Small intestine (tissue), 7 donors: ENCODE data around the gene NLRP1. TPM values are rescaled to one million over a fixed set of nuclear protein-coding genes. Genes with fewer than 3 reads are reported as not detected.

ENCODE experiments used
- DNase-seq, 2 donors: peaks; one replicate each; pipeline versions ENCODE4 v3.0.0 to v3.0.0-alpha.2; 2013
- FAIRE-seq: peaks from 2 replicates; lab custom pipeline; 2012; peaks lifted over from hg19 to GRCh38; lab: Jason Lieb, UNC
- H3K27ac ChIP-seq, 3 donors: one replicate each; pipeline ENCODE4 v1.5.1; 2013; ENCODE audit warnings: low read length in 2 of 3, mild to moderate bottlenecking in 2 of 3, control low read depth in 1 of 3, inconsistent platforms in 1 of 3, low read depth in 1 of 3, moderate library complexity in 1 of 3
- H3K27me3 ChIP-seq, 3 donors: one replicate each; pipeline ENCODE4 v1.6.1; 2013; ENCODE audit warnings: low read length in 3 of 3, inconsistent platforms in 1 of 3; ENCODE audit not compliant: control insufficient read depth in 3 of 3, insufficient read depth in 3 of 3
- H3K36me3 ChIP-seq, 3 donors: one replicate each; pipeline ENCODE4 v1.6.1; 2013; ENCODE audit warnings: low read length in 3 of 3, inconsistent platforms in 1 of 3, low read depth in 1 of 3, mild to moderate bottlenecking in 1 of 3, moderate library complexity in 1 of 3; ENCODE audit not compliant: control insufficient read depth in 3 of 3, insufficient read depth in 2 of 3
- H3K4me1 ChIP-seq, 3 donors: one replicate each; pipeline ENCODE4 v1.6.1; 2013; ENCODE audit warnings: low read length in 2 of 3, inconsistent platforms in 1 of 3, low read depth in 1 of 3, mild to moderate bottlenecking in 1 of 3, moderate library complexity in 1 of 3; ENCODE audit not compliant: control insufficient read depth in 3 of 3, insufficient read depth in 2 of 3
- H3K4me3 ChIP-seq, 3 donors: one replicate each; pipeline ENCODE4 v1.5.1; 2013; ENCODE audit warnings: low read length in 3 of 3, control low read depth in 1 of 3, inconsistent platforms in 1 of 3, low read depth in 1 of 3, mild to moderate bottlenecking in 1 of 3, moderate library complexity in 1 of 3
- H3K9me3 ChIP-seq, 2 donors: one replicate each; pipeline ENCODE4 v1.6.1; 2013; ENCODE audit warnings: low read depth in 1 of 2, low read length in 1 of 2; ENCODE audit not compliant: control insufficient read depth in 2 of 2, insufficient read depth in 1 of 2
- WGBS, 3 donors: extraction: QIAGEN DNeasy Blood & Tissue Kit; methylation state at CpG; one replicate each; pipeline ENCODE4 v1.1.7; 2013; 5-methylcytosine and 5-hydroxymethylcytosine counted together
- polyA plus RNA-seq, 4 donors: library from polyadenylated mRNA; stranded (reverse) in 3 of 4; unstranded in 1 of 4; fragments of 200-250 nt in 3 of 4; fragments of 120-200 nt in 1 of 4; gene quantifications; one replicate each; pipeline versions ENCODE4 v1.2.1 to v1.2.3, GENCODE V29; 2013
- donor health status: healthy with polysubstance abuse.
- donor health status: control.
- donor health status: control.
- donor health status: Bipolar disorder and iron deficiency.
- donor health status: healthy.

The NLRP1 gene
- polyA plus RNA-seq, 4 donors: 2.2 to 12.8 (median 8.1) TPM

DNA sequence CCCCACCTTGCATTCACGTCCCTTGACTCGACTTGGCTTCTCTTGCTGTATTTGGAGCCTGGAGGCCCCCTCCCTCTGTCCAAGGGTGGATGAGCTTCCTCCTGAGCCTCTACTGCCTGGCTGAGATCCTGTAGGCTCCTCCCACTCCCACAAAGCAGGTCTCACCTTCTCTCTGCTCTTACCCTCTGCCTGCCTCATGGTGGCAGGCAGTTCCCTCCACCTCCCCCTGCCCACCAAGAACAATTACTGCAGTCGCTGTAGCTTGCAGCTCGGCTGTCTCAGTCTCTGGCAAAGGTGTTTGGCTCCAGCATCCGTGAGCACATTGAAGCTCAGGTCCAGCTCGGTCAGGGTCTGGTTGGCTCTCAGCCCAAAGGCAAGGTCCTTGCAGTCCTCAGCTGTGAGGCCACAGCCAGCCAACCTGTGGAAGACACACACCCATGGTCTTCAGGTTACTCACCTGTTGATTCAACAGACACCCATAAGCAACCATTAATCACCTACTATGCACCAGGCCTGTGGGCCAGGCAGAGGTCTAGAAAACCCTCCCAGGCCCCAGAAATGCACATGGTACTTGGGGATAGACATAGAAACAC, 42.6 kb downstream of the NLRP1 start:
- no peak overlapping the region for H3K27ac ChIP-seq
- H3K4me3 ChIP-seq: no peak overlapping the region
- H3K27me3 ChIP-seq: no peaks in the 10 kb centered on the region
- WGBS, 3 donors: 32 to 58% (median 54%) methylated on average over 6 of the region's 6 CpGs
- DNase-seq (no peak), FAIRE-seq (no peak)
- no peaks in the 10 kb centered on the region for H3K4me1 ChIP-seq
- H3K36me3 ChIP-seq: no peaks in the 10 kb centered on the region
- H3K9me3 ChIP-seq: no peaks in the 10 kb centered on the region

DNA sequence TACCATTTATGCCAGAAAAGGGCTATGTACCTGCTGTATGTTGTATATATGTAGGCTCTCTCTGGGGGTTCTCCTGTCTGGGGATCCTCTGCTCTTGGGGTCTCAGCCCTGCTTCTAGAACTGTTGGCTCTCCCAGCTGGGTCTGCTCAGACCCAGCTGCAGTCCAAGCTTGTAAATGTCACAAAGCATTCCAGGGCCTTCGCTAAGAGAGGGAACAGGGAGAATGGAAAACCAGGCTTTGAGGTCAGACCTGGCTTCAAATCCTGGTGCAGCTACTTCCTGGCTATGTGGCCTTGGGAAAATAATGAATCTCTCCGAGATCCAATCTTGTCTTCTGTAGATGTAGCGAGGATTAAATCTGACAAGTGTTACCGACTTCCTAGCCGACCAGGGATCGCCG, 44.0 kb downstream of the NLRP1 start:
- H3K9me3 ChIP-seq: no peaks in the 10 kb centered on the region
- no peaks in the 10 kb centered on the region for H3K4me1 ChIP-seq
- no peak overlapping the region for H3K27ac ChIP-seq
- no peak for DNase-seq
- FAIRE-seq: no peak
- WGBS, 3 donors: 87 to 92% (median 90%) methylated on average over 7 of the region's 7 CpGs
- no peaks in the 10 kb centered on the region for H3K36me3 ChIP-seq
- no peak overlapping the region for H3K4me3 ChIP-seq
- no peaks in the 10 kb centered on the region for H3K27me3 ChIP-seq

DNA sequence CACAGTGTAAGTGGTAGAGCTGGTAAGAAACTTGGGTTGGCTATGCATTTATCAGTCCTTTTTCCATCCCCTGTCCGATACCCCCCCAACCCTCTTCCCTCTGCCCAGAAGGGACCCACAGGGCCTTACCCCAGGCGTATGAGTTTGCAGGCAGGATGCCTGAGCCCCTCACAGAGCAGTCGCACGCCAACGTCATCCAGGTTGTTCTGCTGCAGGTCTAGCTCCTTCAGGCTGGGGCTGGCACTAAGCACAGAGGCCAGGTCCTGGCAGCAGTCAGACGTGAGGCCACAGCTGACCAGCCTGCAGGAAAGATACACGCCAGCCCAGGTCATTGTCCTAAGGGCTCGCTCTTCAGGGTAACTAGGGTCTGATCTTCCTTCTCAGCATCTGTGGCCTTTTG, 45.0 kb downstream of the NLRP1 start:
- WGBS, 3 donors: 83 to 91% (median 88%) methylated on average over 8 of the region's 8 CpGs
- FAIRE-seq (no peak), DNase-seq (no peak)
- H3K4me1 ChIP-seq: no peaks in the 10 kb centered on the region
- no peak overlapping the region for H3K27ac ChIP-seq
- H3K4me3 ChIP-seq: no peak overlapping the region
- no peaks in the 10 kb centered on the region for H3K9me3 ChIP-seq
- no peaks in the 10 kb centered on the region for H3K27me3 ChIP-seq
- no peaks in the 10 kb centered on the region for H3K36me3 ChIP-seq

DNA sequence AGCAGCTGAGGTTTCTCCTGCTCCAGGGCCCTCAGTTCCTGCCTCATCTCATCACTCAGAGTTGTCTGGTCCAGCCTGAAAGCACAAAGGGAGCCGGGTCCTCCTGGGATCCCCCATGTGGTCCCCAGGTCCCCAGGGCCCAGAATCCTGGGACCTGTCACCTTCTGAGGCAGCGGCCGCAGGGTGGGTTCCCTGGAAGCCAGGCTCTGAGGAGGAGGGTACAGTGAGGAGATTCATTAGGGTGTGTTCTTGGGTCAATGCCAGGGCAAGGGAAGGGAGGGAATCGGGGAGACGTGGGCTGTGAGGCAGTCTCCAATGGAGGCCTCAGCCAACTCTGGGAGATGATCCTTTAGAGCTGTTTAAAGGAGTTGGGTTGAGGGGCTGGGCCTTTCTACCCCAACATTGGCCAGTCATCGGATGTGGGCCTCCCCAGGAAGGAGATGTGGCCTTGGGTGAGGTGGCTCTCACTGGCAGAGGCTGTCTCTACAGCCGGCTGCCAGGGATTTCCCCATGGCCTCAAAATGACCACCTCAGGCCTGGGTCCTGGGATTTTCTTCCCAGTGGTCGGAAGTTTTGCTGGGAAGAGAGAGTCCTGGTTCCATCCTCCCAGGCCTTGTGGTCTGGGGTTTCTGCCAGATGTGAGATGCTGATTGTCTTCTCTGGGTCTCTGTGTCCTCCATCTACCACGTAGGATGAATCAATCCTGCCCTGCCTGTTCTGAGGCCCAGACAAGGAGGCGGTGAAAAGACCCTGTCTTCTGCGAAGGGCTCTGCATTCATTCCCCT, 47.3 kb downstream of the NLRP1 start:
- Histone ChIP-seq H3K27ac (no peak overlapping the region), H3K27me3 (no peaks in the 10 kb centered on the region), H3K4me3 (no peak overlapping the region), H3K9me3 (no peaks in the 10 kb centered on the region), H3K36me3 (no peaks in the 10 kb centered on the region), H3K4me1 (no peaks in the 10 kb centered on the region)
- FAIRE-seq: no peak
- no peak for DNase-seq
- 69 to 75% (median 73%) methylated on average over 11 of the region's 11 CpGs for WGBS, 3 donors

DNA sequence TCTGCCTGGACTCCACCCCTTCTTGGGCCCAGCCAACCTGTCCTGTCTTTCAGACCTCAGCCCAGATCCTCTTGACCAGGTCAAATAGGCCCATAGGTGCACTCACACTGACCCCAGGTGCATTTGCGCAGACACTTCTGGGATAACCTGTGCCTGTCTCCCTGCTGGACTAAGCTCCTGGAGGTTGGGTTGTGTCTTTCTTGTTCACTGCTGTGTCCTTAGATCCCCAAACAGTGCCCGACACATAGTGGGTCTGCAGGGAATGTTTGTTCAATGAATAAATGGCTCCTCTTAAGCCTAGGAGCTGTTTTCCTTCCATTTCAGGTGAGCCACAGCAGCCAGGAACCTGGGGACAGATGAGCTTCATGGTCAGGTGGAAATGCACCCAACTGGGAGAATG, 48.9 kb downstream of the NLRP1 start:
- Histone ChIP-seq H3K4me1 (no peaks in the 10 kb centered on the region), H3K4me3 (no peak overlapping the region), H3K9me3 (no peaks in the 10 kb centered on the region), H3K36me3 (no peaks in the 10 kb centered on the region), H3K27ac (no peak overlapping the region), H3K27me3 (no peaks in the 10 kb centered on the region)
- DNase-seq (no peak), FAIRE-seq (no peak)
- WGBS, 3 donors: 81 to 94% (median 88%) methylated on average over 2 of the region's 2 CpGs

DNA sequence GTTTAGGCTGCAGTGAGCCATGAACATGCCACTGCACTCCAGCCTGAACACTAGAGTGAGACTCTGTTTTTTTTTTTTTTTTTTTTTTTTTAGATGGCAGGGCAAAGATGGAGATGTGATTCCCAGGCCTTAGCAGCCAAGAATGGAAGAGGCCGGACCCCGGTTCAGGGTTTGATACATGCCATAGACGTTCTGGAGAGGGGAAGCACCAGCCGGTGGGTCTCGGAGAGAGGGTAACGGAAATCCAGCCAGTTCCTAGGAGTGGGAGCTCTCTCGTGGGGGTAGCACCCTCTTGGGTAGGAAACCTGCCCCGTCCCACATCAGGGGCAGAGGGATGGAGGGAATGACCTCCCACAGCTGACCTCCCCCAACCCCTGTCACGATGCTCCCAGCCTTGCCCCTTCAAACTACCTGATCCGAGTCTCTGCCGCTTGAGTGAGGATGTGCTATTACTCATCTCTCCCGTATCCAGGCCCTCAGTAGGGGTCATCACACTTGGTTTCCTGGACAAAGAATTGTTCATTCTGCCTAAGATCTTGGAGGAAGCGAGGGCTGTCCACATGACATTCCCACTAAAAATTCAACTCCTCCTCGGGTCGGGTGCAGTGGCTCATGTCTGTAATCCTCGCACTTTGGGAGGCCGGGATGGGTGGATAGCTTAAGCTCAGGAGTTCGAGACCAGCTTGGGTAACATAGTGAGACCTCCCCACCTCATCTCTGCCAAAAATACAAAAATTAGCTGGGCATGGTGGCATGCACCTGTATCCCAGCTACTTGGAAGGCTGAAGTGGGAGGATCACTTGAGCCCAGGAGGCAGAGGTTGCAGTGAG, 50.6 kb downstream of the NLRP1 start:
- no peak for DNase-seq
- Histone ChIP-seq H3K36me3 (no peaks in the 10 kb centered on the region), H3K27me3 (no peaks in the 10 kb centered on the region), H3K9me3 (no peaks in the 10 kb centered on the region), H3K4me1 (no peaks in the 10 kb centered on the region), H3K4me3 (no peak overlapping the region), H3K27ac (no peak overlapping the region)
- FAIRE-seq: no peak
- WGBS, 3 donors: 80 to 85% (median 84%) methylated on average over 18 of the region's 18 CpGs

DNA sequence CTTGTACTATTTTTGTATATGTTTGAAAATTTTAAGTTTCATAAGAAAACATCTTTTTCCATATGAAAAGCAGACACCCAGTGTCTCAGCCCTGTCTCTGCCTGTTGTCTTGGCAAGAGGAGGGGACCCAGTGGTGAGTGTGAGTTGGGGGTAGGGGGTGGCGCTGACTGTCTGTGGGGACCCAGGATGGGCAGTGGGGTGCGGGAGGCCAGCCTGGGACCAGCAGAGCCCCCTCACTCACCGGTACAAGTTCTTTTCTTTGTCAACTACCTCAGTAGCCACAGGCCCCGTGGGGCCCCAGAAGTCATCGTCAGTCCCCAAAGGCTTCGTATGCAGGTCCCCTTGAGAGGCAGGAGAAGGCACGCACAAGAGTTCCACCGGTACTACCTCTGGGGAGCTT, 51.7 kb downstream of the NLRP1 start:
- H3K4me3 ChIP-seq: no peak overlapping the region
- 86 to 88% (median 87%) methylated on average over 8 of the region's 8 CpGs for WGBS, 3 donors
- no peaks in the 10 kb centered on the region for H3K4me1 ChIP-seq
- DNase-seq: no peak
- H3K36me3 ChIP-seq: no peaks in the 10 kb centered on the region
- FAIRE-seq: no peak
- H3K9me3 ChIP-seq: no peaks in the 10 kb centered on the region
- H3K27me3 ChIP-seq: no peaks in the 10 kb centered on the region
- H3K27ac ChIP-seq: no peak overlapping the region

DNA sequence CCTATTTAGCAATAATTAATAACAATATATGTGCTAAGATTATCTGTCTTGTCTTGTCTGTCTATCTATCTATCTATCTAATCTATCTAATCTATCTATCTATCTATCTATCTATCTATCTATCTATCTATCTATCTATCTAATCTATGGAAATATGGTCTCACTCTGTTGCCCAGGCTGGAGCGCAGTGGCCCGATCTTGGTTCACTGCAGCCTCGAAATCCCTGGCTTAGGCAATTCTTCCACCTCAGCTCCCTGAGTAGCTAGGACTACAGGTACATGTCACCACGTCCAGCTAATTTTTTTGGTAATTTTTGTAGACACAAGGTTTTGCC, 53.3 kb downstream of the NLRP1 start:
- H3K27ac ChIP-seq: no peak overlapping the region
- 90 to 93% (median 91%) methylated on average over 4 of the region's 4 CpGs for WGBS, 3 donors
- H3K36me3 ChIP-seq: no peaks in the 10 kb centered on the region
- FAIRE-seq (no peak), DNase-seq (no peak)
- H3K9me3 ChIP-seq: no peaks in the 10 kb centered on the region
- H3K27me3 ChIP-seq: no peaks in the 10 kb centered on the region
- no peak overlapping the region for H3K4me3 ChIP-seq
- no peaks in the 10 kb centered on the region for H3K4me1 ChIP-seq
